ENCODE data around the gene DLX1. TPM values are rescaled to one million over a fixed set of nuclear protein-coding genes. Genes with fewer than 3 reads are reported as not detected.
"Not testable (repeated sequence)": the region's sequence is repeated elsewhere in the genome, so short reads cannot be mapped to it uniquely, and the experiment has no call there.

The DLX1 gene
- total RNA-seq, 1 donor from 2014 or later, result 0.17 TPM

DNA sequence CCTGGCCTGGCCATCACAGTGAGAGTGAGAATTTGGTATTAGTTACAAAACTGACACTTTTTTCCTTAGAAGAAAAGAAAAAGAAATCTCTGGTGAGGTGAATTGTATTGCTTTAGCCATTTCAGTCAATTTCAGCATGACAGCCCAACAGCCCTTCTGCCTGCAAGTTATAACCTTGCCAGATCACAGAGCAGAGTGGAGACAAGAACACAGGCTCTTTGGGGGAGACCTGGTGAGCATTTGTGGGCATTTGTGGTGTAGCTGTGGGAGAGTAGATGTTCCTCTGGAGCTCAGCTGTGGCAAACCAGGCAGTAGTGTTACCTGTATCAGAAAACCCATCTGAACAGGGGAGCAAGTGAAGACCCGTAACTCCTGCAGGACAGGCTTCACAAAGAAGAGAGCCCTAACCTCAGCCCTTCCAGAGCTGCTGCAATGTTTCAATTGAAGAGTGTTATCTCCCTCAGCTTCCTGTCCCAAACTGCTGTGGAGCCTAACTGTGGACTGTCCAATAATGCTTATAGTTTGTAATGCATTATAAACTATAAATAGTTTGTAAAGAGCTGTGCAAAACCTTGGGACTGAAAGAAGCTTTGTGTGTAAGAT, 22.8 kb upstream of the DLX1 start:
- TF ChIP-seq, protein P1, sequence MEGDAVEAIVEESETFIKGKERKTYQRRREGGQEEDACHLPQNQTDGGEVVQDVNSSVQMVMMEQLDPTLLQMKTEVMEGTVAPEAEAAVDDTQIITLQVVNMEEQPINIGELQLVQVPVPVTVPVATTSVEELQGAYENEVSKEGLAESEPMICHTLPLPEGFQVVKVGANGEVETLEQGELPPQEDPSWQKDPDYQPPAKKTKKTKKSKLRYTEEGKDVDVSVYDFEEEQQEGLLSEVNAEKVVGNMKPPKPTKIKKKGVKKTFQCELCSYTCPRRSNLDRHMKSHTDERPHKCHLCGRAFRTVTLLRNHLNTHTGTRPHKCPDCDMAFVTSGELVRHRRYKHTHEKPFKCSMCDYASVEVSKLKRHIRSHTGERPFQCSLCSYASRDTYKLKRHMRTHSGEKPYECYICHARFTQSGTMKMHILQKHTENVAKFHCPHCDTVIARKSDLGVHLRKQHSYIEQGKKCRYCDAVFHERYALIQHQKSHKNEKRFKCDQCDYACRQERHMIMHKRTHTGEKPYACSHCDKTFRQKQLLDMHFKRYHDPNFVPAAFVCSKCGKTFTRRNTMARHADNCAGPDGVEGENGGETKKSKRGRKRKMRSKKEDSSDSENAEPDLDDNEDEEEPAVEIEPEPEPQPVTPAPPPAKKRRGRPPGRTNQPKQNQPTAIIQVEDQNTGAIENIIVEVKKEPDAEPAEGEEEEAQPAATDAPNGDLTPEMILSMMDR (IDR thresholded peaks at IDR 0.05; ENCODE audit: insufficient read depth, low read length, poor library complexity, severe bottlenecking), result no peak
- Histone ChIP-seq H3K27me3 (ENCODE audit: control insufficient read depth, insufficient read depth, low read length) (no peaks in the 10 kb centered on the region), H3K4me3 (ENCODE audit: low read depth, low read length) (no peak overlapping the region), H3K36me3 (ENCODE audit: control insufficient read depth, insufficient read depth, low read length) (no peaks in the 10 kb centered on the region)
- DNase-seq (ENCODE audit: low read depth), result no peak

DNA sequence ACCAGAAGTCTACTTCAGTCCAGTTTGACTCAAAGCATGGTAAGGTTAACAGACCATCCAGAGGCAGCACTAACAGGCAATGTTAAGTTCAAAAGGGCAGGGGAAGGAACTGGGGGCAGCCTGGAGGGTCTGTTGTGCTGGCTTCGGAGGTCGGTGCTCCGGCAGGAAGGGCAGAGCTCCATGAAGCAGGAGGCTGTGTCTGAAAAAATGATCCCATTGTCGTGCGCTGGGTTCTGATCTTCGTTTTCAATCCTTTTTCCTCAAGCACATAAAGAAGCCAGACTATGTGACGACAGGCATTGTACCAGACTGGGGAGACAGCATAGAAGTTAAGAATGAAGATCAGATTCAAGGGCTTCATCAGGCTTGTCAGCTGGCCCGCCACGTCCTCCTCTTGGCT, 21.9 kb upstream of the DLX1 start:
- DNase-seq (ENCODE audit: low read depth), result no peak
- Histone ChIP-seq H3K36me3 (ENCODE audit: control insufficient read depth, insufficient read depth, low read length) (no peaks in the 10 kb centered on the region), H3K27me3 (ENCODE audit: control insufficient read depth, insufficient read depth, low read length) (no peaks in the 10 kb centered on the region), H3K4me3 (ENCODE audit: low read depth, low read length) (no peak overlapping the region)
- TF ChIP-seq, protein P1 (IDR thresholded peaks at IDR 0.05; ENCODE audit: insufficient read depth, low read length, poor library complexity, severe bottlenecking), result no peak

DNA sequence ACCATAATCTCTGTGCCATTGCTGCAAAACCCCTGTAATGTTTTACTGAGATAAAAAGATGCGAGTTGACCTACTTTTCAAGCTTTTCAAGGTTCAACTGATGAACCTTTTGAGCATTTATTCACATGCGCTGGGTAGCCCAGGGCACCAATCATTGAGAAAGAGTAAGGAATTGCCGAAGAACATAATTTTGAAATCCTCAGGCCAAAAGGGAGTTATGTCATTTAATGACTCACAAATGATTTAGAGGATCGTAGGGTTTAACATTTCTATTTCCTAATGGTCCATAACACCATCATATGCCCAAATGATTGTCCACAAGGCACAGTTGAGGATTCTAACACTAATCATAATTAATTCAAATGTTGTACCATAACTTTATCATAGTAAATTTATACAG, 20.2 kb upstream of the DLX1 start:
- Histone ChIP-seq H3K36me3 (ENCODE audit: control insufficient read depth, insufficient read depth, low read length) (no peaks in the 10 kb centered on the region), H3K4me3 (ENCODE audit: low read depth, low read length) (no peak overlapping the region), H3K27me3 (ENCODE audit: control insufficient read depth, insufficient read depth, low read length) (no peaks in the 10 kb centered on the region)
- no peak for DNase-seq (ENCODE audit: low read depth)
- TF ChIP-seq, protein P1 (IDR thresholded peaks at IDR 0.05; ENCODE audit: insufficient read depth, low read length, poor library complexity, severe bottlenecking), result no peak

DNA sequence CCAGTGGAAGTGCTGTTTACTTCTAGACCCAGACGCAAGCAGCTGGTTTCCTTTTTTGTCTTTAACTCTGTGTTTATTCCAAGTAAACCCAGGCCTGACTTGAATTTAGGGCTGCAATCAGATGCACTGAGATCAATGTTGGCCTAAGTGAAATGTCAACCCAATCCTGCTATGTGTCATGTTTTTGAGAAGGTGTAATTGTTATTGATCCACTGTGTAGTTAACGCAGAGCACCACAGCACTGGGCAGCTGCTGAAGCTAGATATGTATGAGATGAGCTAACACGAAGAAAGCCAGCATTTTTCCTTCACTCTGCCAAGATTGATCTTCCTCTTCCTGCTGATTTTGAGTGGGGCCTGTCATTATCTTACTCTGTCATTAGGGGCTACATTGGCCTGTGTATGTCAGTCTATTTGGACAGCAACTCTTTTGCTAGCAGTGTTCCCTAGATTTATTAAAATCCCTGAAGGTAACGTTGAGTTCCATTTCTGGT, 18.9 kb upstream of the DLX1 start:
- H3K27me3 ChIP-seq (ENCODE audit: control insufficient read depth, insufficient read depth, low read length), result no peaks in the 10 kb centered on the region

DNA sequence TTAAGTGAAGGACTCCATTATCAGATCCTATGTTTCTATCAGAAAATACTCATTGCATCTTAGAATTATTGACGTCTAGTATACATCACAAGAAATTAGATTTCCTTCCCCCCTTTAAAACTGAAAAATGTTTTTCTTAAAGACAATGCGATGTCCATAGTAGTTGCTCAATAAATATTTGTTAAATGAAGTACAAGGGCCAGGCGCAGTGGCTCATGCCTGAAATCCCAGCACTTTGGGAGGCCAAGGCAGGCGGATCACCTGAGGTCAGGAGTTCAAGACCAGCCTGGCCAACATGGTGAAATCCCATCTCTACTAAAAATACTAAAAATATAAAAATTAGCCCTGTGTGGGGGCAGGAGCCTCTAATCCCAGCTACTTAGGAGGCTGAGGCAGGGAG, 17.4 kb upstream of the DLX1 start:
- H3K4me3 ChIP-seq (ENCODE audit: low read depth, low read length); DNase-seq (ENCODE audit: low read depth); H3K27me3 ChIP-seq (ENCODE audit: control insufficient read depth, insufficient read depth, low read length); H3K36me3 ChIP-seq (ENCODE audit: control insufficient read depth, insufficient read depth, low read length): not testable (repeated sequence)

More for the DNA sequence above, 18.9 kb upstream of the DLX1 start:
- TF ChIP-seq, protein P1 (IDR thresholded peaks at IDR 0.05; ENCODE audit: insufficient read depth, low read length, poor library complexity, severe bottlenecking), result no peak
- Histone ChIP-seq H3K36me3 (ENCODE audit: control insufficient read depth, insufficient read depth, low read length) (no peaks in the 10 kb centered on the region), H3K4me3 (ENCODE audit: low read depth, low read length) (no peak overlapping the region)
- DNase-seq (ENCODE audit: low read depth), result no peak

DNA sequence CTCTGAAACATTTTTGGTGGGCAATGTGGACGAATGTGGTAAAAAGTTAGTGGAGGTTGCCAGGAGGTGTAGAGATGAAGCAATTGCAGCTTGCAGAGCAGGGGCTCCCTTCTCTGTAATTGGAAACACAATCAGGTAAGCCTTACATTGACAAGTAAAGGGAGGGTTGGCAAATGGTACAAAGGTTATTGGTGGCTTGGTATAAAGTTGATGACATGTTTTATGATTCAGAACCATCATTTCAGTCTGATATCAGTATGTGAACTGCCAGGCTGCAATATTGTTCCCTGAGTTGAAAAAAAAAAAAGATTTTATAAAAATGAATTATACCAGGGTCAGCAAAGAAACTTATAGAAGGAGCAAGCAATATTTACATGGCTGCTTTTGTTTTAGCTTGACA, 14.4 kb upstream of the DLX1 start:
- TF ChIP-seq, protein P1 (IDR thresholded peaks at IDR 0.05; ENCODE audit: insufficient read depth, low read length, poor library complexity, severe bottlenecking), result no peak
- Histone ChIP-seq H3K36me3 (ENCODE audit: control insufficient read depth, insufficient read depth, low read length) (no peaks in the 10 kb centered on the region), H3K4me3 (ENCODE audit: low read depth, low read length) (no peak overlapping the region), H3K27me3 (ENCODE audit: control insufficient read depth, insufficient read depth, low read length) (no peaks in the 10 kb centered on the region)
- DNase-seq (ENCODE audit: low read depth), result no peak
